HepG2 (cell line): ENCODE data around the gene VEGFB. TPM values are rescaled to one million over a fixed set of nuclear protein-coding genes. Genes with fewer than 3 reads are reported as not detected.

Source experiments
- ASH2L ChIP-seq: fragments of 300-600, 200-600 bp; sonication (generic); IDR thresholded peaks from 2 replicates; pipeline ENCODE4 v1.7.0; 2017; ENCODE audit warnings: low read depth, mild to moderate bottlenecking, moderate library complexity, mixed read lengths, low read length; ENCODE audit not compliant: insufficient read length
- GABPA ChIP-seq, 2 experiments: IDR thresholded peaks; 2 replicates each; pipeline ENCODE4 v1.6.1; 2011 to 2016; ENCODE audit warnings: low read depth in 2 of 2, low read length in 1 of 2, missing biosample characterization in 1 of 2, missing genetic modification characterization in 1 of 2
- POLR2AphosphoS5 ChIP-seq: IDR thresholded peaks from 2 replicates; pipeline ENCODE4 v1.6.1; 2012; ENCODE audit warnings: low read depth, low read length
- YY1 ChIP-seq: IDR thresholded peaks from 2 replicates; pipeline ENCODE4 v1.6.1; 2011; ENCODE audit warnings: low read length, low read depth, moderate library complexity, mild to moderate bottlenecking; ENCODE audit not compliant: insufficient read depth, insufficient replicate concordance
- ZNF451 ChIP-seq: sonication (generic); formaldehyde crosslinking; IDR thresholded peaks from 2 replicates; pipeline ENCODE4 v1.5.0; 2020; ENCODE audit warnings: mild to moderate bottlenecking, missing genetic modification reagents
- ZNF564 ChIP-seq: sonication (generic); formaldehyde crosslinking; IDR thresholded peaks from 2 replicates; pipeline ENCODE4 v1.8.1; 2023; ENCODE audit warnings: mild to moderate bottlenecking, missing genetic modification reagents
- ZNF672 ChIP-seq: sonication (generic); formaldehyde crosslinking; IDR thresholded peaks from 2 replicates; pipeline ENCODE4 v1.8.1; 2022; ENCODE audit warnings: missing genetic modification reagents
- ZNF816 ChIP-seq: sonication (generic); formaldehyde crosslinking; IDR thresholded peaks from 2 replicates; pipeline ENCODE4 v1.8.0; 2022; ENCODE audit warnings: missing genetic modification reagents, mild to moderate bottlenecking, borderline replicate concordance
- polyA plus RNA-seq, 8 experiments: library from polyadenylated mRNA; depleted of rRNA in 3 of 8; stranded (reverse) in 7 of 8; unstranded in 1 of 8; fragments of >200 nt; fragmentation: Illumina TruSeq in 4 of 8; extraction: Trizol in 4 of 8; gene quantifications; 2 replicates each; pipeline versions ENCODE4 v1.2.1 to v1.2.3, GENCODE V29; 2011 to 2016; ENCODE audit warnings: low read depth in 4 of 8, missing spikeins in 1 of 8, mixed read lengths in 1 of 8; ENCODE audit not compliant: insufficient read depth in 1 of 8
- total RNA-seq, 5 experiments: library from RNA; depleted of rRNA; stranded (reverse); fragments of >200 nt; fragmentation: Illumina TruSeq; extraction: Trizol; gene quantifications; 2 replicates each; pipeline ENCODE4 v1.2.3, GENCODE V29; 2016; ENCODE audit warnings: low read depth in 1 of 5
- TF ChIP-seq, protein P1 (sequence below): sonication (generic); formaldehyde crosslinking; IDR thresholded peaks from 2 replicates; pipeline ENCODE4 v1.5.0; 2020; ENCODE audit warnings: missing genetic modification reagents
- TF ChIP-seq, protein P2 (sequence below): sonication (generic); formaldehyde crosslinking; IDR thresholded peaks from 2 replicates; pipeline ENCODE4 v1.4.0; 2020; ENCODE audit warnings: low read depth, missing genetic modification reagents
- TF ChIP-seq, protein P3 (sequence below): sonication (generic); formaldehyde crosslinking; IDR thresholded peaks from 2 replicates; pipeline ENCODE4 v1.4.0; 2020; ENCODE audit warnings: missing genetic modification reagents, borderline replicate concordance
- TF ChIP-seq, protein P4 (sequence below): IDR thresholded peaks from 2 replicates; pipeline ENCODE4 v1.4.0; 2020; ENCODE audit warnings: mild to moderate bottlenecking, missing genetic modification reagents

The VEGFB gene
- total and polyA plus RNA-seq, 2 of the 13 experiments (the other 11 are each of a cell fraction or from before 2014, with no cell fraction given): 9.0 to 11.3 TPM

DNA sequence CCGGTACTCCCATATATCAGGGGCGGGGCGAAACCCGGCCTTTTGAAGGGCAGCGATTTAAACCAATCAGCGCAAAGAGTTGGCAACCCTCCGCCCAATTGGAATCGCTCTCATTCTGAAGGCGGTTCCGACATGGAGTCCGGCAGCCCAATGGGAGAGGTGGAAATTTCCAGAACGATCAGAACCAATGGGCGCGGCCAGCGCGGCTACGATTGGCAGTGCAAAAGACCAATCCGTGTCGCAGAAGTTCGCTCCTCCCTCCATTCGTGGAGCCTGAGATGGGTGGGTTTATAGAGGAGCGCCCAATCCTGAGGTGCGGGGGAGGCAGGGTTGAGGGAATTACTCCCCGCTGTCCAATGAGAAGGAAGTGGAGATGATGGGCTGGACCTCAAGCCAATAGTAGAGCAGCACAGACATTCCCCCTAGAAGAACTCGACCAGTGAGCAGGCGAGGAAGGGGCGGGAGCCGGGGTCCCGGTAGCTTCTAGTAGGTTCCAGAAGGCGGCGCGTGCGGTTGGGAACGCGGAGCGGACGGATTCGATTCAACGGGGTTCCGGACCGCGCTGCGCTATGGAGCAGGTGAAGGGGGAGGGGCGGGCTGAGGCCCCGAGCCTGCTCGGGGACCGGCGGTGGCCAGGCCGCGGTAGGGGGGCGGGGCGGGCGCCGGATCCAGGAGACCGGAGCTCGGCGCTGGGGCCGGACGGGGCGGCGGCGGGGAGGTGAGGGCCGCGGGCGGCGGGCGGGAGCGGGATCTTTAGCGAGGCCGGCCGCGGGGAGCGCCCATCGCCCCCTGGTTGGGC is 48.5 kb upstream of the VEGFB start, which contains the start of gene STIP1 (continued):
- TF ChIP-seq, protein P1, sequence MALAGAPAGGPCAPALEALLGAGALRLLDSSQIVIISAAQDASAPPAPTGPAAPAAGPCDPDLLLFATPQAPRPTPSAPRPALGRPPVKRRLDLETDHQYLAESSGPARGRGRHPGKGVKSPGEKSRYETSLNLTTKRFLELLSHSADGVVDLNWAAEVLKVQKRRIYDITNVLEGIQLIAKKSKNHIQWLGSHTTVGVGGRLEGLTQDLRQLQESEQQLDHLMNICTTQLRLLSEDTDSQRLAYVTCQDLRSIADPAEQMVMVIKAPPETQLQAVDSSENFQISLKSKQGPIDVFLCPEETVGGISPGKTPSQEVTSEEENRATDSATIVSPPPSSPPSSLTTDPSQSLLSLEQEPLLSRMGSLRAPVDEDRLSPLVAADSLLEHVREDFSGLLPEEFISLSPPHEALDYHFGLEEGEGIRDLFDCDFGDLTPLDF (CRISPR knock-in tag): no peak
- TF ChIP-seq ZNF672 (CRISPR knock-in tag) (no peak), POLR2AphosphoS5 (peak; percentile 73), ASH2L (peak; percentile 51), ZNF451 (CRISPR knock-in tag) (no peak), YY1 (peak; percentile 10), ZNF816 (no peak), ZNF564 (CRISPR knock-in tag) (no peak), GABPA (IDR thresholded peaks at IDR 0.05; ENCODE audit: low read depth, low read length) (peak; percentile 44; the same call in 1 of the 2 replicates), GABPA (CRISPR knock-in tag; IDR thresholded peaks at IDR 0.05; ENCODE audit: low read depth) (peak; percentile 70; the same call in 1 of the 2 replicates)
- TF ChIP-seq, protein P2, sequence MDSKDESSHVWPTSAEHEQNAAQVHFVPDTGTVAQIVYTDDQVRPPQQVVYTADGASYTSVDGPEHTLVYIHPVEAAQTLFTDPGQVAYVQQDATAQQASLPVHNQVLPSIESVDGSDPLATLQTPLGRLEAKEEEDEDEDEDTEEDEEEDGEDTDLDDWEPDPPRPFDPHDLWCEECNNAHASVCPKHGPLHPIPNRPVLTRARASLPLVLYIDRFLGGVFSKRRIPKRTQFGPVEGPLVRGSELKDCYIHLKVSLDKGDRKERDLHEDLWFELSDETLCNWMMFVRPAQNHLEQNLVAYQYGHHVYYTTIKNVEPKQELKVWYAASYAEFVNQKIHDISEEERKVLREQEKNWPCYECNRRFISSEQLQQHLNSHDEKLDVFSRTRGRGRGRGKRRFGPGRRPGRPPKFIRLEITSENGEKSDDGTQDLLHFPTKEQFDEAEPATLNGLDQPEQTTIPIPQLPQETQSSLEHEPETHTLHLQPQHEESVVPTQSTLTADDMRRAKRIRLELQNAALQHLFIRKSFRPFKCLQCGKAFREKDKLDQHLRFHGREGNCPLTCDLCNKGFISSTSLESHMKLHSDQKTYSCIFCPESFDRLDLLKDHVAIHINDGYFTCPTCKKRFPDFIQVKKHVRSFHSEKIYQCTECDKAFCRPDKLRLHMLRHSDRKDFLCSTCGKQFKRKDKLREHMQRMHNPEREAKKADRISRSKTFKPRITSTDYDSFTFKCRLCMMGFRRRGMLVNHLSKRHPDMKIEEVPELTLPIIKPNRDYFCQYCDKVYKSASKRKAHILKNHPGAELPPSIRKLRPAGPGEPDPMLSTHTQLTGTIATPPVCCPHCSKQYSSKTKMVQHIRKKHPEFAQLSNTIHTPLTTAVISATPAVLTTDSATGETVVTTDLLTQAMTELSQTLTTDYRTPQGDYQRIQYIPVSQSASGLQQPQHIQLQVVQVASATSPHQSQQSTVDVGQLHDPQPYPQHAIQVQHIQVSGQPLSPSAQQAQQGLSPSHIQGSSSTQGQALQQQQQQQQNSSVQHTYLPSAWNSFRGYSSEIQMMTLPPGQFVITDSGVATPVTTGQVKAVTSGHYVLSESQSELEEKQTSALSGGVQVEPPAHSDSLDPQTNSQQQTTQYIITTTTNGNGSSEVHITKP (CRISPR knock-in tag): no peak
- TF ChIP-seq, protein P3, sequence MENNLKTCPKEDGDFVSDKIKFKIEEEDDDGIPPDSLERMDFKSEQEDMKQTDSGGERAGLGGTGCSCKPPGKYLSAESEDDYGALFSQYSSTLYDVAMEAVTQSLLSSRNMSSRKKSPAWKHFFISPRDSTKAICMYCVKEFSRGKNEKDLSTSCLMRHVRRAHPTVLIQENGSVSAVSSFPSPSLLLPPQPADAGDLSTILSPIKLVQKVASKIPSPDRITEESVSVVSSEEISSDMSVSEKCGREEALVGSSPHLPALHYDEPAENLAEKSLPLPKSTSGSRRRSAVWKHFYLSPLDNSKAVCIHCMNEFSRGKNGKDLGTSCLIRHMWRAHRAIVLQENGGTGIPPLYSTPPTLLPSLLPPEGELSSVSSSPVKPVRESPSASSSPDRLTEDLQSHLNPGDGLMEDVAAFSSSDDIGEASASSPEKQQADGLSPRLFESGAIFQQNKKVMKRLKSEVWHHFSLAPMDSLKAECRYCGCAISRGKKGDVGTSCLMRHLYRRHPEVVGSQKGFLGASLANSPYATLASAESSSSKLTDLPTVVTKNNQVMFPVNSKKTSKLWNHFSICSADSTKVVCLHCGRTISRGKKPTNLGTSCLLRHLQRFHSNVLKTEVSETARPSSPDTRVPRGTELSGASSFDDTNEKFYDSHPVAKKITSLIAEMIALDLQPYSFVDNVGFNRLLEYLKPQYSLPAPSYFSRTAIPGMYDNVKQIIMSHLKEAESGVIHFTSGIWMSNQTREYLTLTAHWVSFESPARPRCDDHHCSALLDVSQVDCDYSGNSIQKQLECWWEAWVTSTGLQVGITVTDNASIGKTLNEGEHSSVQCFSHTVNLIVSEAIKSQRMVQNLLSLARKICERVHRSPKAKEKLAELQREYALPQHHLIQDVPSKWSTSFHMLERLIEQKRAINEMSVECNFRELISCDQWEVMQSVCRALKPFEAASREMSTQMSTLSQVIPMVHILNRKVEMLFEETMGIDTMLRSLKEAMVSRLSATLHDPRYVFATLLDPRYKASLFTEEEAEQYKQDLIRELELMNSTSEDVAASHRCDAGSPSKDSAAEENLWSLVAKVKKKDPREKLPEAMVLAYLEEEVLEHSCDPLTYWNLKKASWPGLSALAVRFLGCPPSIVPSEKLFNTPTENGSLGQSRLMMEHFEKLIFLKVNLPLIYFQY (CRISPR knock-in tag): no peak
- TF ChIP-seq, protein P4, sequence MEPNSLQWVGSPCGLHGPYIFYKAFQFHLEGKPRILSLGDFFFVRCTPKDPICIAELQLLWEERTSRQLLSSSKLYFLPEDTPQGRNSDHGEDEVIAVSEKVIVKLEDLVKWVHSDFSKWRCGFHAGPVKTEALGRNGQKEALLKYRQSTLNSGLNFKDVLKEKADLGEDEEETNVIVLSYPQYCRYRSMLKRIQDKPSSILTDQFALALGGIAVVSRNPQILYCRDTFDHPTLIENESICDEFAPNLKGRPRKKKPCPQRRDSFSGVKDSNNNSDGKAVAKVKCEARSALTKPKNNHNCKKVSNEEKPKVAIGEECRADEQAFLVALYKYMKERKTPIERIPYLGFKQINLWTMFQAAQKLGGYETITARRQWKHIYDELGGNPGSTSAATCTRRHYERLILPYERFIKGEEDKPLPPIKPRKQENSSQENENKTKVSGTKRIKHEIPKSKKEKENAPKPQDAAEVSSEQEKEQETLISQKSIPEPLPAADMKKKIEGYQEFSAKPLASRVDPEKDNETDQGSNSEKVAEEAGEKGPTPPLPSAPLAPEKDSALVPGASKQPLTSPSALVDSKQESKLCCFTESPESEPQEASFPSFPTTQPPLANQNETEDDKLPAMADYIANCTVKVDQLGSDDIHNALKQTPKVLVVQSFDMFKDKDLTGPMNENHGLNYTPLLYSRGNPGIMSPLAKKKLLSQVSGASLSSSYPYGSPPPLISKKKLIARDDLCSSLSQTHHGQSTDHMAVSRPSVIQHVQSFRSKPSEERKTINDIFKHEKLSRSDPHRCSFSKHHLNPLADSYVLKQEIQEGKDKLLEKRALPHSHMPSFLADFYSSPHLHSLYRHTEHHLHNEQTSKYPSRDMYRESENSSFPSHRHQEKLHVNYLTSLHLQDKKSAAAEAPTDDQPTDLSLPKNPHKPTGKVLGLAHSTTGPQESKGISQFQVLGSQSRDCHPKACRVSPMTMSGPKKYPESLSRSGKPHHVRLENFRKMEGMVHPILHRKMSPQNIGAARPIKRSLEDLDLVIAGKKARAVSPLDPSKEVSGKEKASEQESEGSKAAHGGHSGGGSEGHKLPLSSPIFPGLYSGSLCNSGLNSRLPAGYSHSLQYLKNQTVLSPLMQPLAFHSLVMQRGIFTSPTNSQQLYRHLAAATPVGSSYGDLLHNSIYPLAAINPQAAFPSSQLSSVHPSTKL (CRISPR knock-in tag): peak; percentile 34; the same call in 1 of the 2 replicates
